Nucleus accumbens (tissue), 56 donors: Measurements from ENCODE around the gene GPANK1.
"Not testable (repeated sequence)": the region's sequence is repeated elsewhere in the genome, so short reads cannot be mapped to it uniquely, and the experiment has no call there.

Source experiments
- DNase-seq, 56 donors: peaks; one replicate each; lab custom pipeline; 2025; lab: John Stamatoyannopoulos, UW

The GPANK1 gene

GRCh38 chr6:31664790-31665500, at the start of gene GPANK1:
TSS of gene GPANK1 (minus strand) at chr6:31664997. CDS start at chr6:31664478, 519 bp downstream.
- peak in 55 of 56 donors; percentile 28 to 96 (median 83) for DNase-seq

- DNase-seq: no peak
Measured at GRCh38 chr6:31713991-31714684, 49.3 kb upstream of the GPANK1 start.

- DNase-seq: no peak
Measured at GRCh38 chr6:31713465-31713864, 48.7 kb upstream of the GPANK1 start.

GRCh38 chr6:31712296-31712695, 47.5 kb upstream of the GPANK1 start:
- no peak for DNase-seq

- no peak for DNase-seq
Measured at GRCh38 chr6:31711233-31711632, 46.4 kb upstream of the GPANK1 start.

- DNase-seq: no peak
Measured at GRCh38 chr6:31710523-31711219, 45.9 kb upstream of the GPANK1 start.

GRCh38 chr6:31709157-31709556, 44.4 kb upstream of the GPANK1 start:
- DNase-seq: not testable (repeated sequence)

GRCh38 chr6:31708224-31708623, 43.4 kb upstream of the GPANK1 start:
- DNase-seq: no peak

- no peak for DNase-seq
Measured at GRCh38 chr6:31707701-31708100, 42.9 kb upstream of the GPANK1 start.

GRCh38 chr6:31706599-31706998, 41.8 kb upstream of the GPANK1 start, which contains the start of gene LY6G6F:
TSS of gene LY6G6F (plus strand) at chr6:31706866. CDS start at chr6:31706907, 41 bp downstream.
- DNase-seq: no peak

GRCh38 chr6:31705931-31706330, 41.1 kb upstream of the GPANK1 start:
- DNase-seq: no peak

- peak; percentile 73 to 99 (median 96) for DNase-seq
Measured at GRCh38 chr6:31702819-31703716, 38.3 kb upstream of the GPANK1 start, which contains the start of gene ABHD16A. TSS of gene ABHD16A (minus strand) at chr6:31703324. CDS start at chr6:31703281, 43 bp downstream.

- DNase-seq: peak in 1 of 56 donors; percentile 62
Measured at GRCh38 chr6:31702405-31702818, 37.6 kb upstream of the GPANK1 start.

GRCh38 chr6:31701666-31702404, 37.0 kb upstream of the GPANK1 start:
- DNase-seq: no peak

- no peak for DNase-seq
Measured at GRCh38 chr6:31700740-31701401, 36.1 kb upstream of the GPANK1 start.

GRCh38 chr6:31697555-31697954, 32.8 kb upstream of the GPANK1 start:
- DNase-seq: no peak

GRCh38 chr6:31693535-31693934, 28.7 kb upstream of the GPANK1 start:
- no peak for DNase-seq

GRCh38 chr6:31692886-31693285, 28.1 kb upstream of the GPANK1 start:
- no peak for DNase-seq

GRCh38 chr6:31692353-31692752, 27.6 kb upstream of the GPANK1 start:
- DNase-seq: peak in 1 of 56 donors; percentile 6
